ENCODE results near the gene FAXDC2. TPM values are rescaled to one million over a fixed set of nuclear protein-coding genes. Genes with fewer than 3 reads are reported as not detected.

FAXDC2 gene
- total RNA-seq, 2 donors from 2014 or later, result 2.3 to 6.2 TPM

DNA sequence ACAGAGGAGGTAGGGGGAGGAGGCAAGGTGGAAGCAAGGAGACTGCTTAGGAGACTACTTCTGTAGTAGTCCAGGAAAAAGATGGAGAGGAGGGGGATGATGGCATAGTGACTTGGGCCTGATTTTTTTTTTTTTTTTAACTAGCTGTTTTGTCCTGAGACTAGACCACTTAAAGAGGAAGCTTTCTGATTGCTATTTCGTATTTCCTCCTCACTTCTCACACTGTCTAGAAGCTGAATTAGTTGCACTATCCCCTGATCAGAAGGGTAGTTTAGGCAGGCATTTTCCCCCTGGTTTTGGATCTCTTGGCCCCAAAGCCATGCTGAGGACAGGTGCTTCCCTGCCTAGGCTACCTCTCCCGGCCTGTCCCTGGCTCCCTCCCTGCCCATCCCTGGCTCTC, 80.3 kb downstream of the FAXDC2 start:
- no peaks in the 10 kb centered on the region for H3K9me3 Mint-ChIP-seq
- Histone ChIP-seq H3K4me3 (ENCODE audit: low read length) (no peak overlapping the region), H3K9me3 (ENCODE audit: control insufficient read depth, low read length) (no peaks in the 10 kb centered on the region), H3K27ac (ENCODE audit: low read depth, low read length) (peak overlapping the region; percentile 25), H3K9ac (ENCODE audit: extremely low read depth, low read length, poor library complexity, severe bottlenecking) (no peak overlapping the region), H3K4me1 (ENCODE audit: control insufficient read depth, insufficient read depth, low read length) (peaks cover 21% of the 10 kb centered on the region), H3K36me3 (ENCODE audit: control insufficient read depth, insufficient read depth, low read length) (peaks cover 13% of the 10 kb centered on the region), H3K27me3 (ENCODE audit: control insufficient read depth, insufficient read depth, low read length, poor library complexity, severe bottlenecking) (no peaks in the 10 kb centered on the region)
- H3K27me3 Mint-ChIP-seq (ENCODE audit: insufficient read depth), result no peaks in the 10 kb centered on the region
- TF ChIP-seq CTCF (conservative IDR thresholded peaks at IDR 0.05), result no peak
- WGBS, 2 experiments (ENCODE audit: insufficient coverage in 1 of 2, insufficient read length in 1 of 2), result 80 to 97% methylated on average over 2 of the region's 2 CpGs
- no peak for DNase-seq
- peak overlapping the region; percentile 67 for H3K27ac Mint-ChIP-seq
- peaks cover 68% of the 10 kb centered on the region for H3K4me1 Mint-ChIP-seq
- peaks cover 2% of the 10 kb centered on the region for H3K36me3 Mint-ChIP-seq (ENCODE audit: low read depth)
- H3K4me3 Mint-ChIP-seq, result no peak overlapping the region

Small RNA genes within 50 kb of the gene (microRNA-seq; reads per million reads assigned to microRNA genes)
- not detected for gene MIR378H (ENCODE audit: borderline microRNAs expressed)

Other genes with a start within 250 kb of the FAXDC2 start
- 100 to 1,000 TPM; 193 to 273 TPM for gene LARP1, start 95.2 kb downstream of the FAXDC2 start, total RNA-seq
- gene CNOT8, start 8.0 kb upstream of the FAXDC2 start, total RNA-seq, result 10 to 100 TPM; 44.6 to 48.8 TPM
- 10 to 100 TPM; 25.6 to 26.4 TPM for gene GEMIN5, start 87.6 kb upstream of the FAXDC2 start, total RNA-seq
- gene MRPL22, start 90.5 kb upstream of the FAXDC2 start, total RNA-seq, result 10 to 100 TPM; 84.3 to 96.6 TPM
- gene KIF4B, start 163.2 kb upstream of the FAXDC2 start, total RNA-seq, result under 1 TPM in 1 of 2 donors, not detected in 1; 0.18 TPM

Data from endodermal cell (in vitro differentiated cells).